Chondrocyte (in vitro differentiated cells): ENCODE data around the gene RGS7. TPM values are rescaled to one million over a fixed set of nuclear protein-coding genes. Genes with fewer than 3 reads are reported as not detected.

ENCODE experiments used
- DNase-seq: peaks from one replicate; pipeline ENCODE4 v3.0.0; 2021; ENCODE audit warnings: mixed read lengths, low spot score
- H3K27ac Mint-ChIP-seq: one replicate; pipeline ENCODE4 v1.8.0; 2021; ENCODE audit warnings: mild to moderate bottlenecking, moderate library complexity, mixed read lengths; ENCODE audit not compliant: unreplicated experiment
- H3K27me3 Mint-ChIP-seq: 2 replicates; pipeline ENCODE4 v1.8.0; 2021; ENCODE audit warnings: low read depth, mixed read lengths
- H3K36me3 Mint-ChIP-seq: 2 replicates; pipeline ENCODE4 v1.8.0; 2021; ENCODE audit warnings: low read depth, mixed read lengths
- H3K4me1 Mint-ChIP-seq: 2 replicates; pipeline ENCODE4 v1.8.0; 2021; ENCODE audit warnings: low read depth, mild to moderate bottlenecking, mixed read lengths
- H3K4me3 Mint-ChIP-seq: one replicate; pipeline ENCODE4 v1.8.0; 2021; ENCODE audit warnings: mild to moderate bottlenecking, moderate library complexity, mixed read lengths; ENCODE audit not compliant: unreplicated experiment
- H3K9me3 Mint-ChIP-seq: 2 replicates; pipeline ENCODE4 v1.8.0; 2021; ENCODE audit warnings: low read depth, mixed read lengths
- CTCF ChIP-seq: fragments of 200-600 bp; sonication (generic); IDR thresholded peaks from 2 replicates; pipeline ENCODE4 v1.5.0; 2021; ENCODE audit warnings: antibody characterized with exemption, mild to moderate bottlenecking, moderate library complexity
- total RNA-seq: library from RNA; stranded (reverse); gene quantifications from 3 replicates; pipeline ENCODE4 v1.2.1, GENCODE V29; 2021

RGS7 gene
- total RNA-seq, 1 donor from 2014 or later: 3.9 TPM

GRCh38 chr1:241332987-241333386 is 24.0 kb downstream of the RGS7 start:
- no peak for DNase-seq
- Mint-ChIP-seq H3K4me1 (peaks cover 33% of the 10 kb centered on the region), H3K27ac (no peak overlapping the region), H3K9me3 (no peaks in the 10 kb centered on the region), H3K4me3 (no peak overlapping the region), H3K27me3 (no peaks in the 10 kb centered on the region), H3K36me3 (no peaks in the 10 kb centered on the region)
- TF ChIP-seq CTCF: no peak

GRCh38 chr1:241332037-241332409 is 25.0 kb downstream of the RGS7 start:
- Mint-ChIP-seq H3K27me3 (no peaks in the 10 kb centered on the region), H3K4me3 (no peak overlapping the region), H3K4me1 (peaks cover 23% of the 10 kb centered on the region), H3K27ac (no peak overlapping the region), H3K36me3 (no peaks in the 10 kb centered on the region), H3K9me3 (no peaks in the 10 kb centered on the region)
- TF ChIP-seq CTCF: no peak
- no peak for DNase-seq

GRCh38 chr1:241331328-241332036 is 25.5 kb downstream of the RGS7 start:
- H3K9me3 Mint-ChIP-seq: no peaks in the 10 kb centered on the region
- no peak overlapping the region for H3K4me3 Mint-ChIP-seq
- DNase-seq: no peak
- H3K4me1 Mint-ChIP-seq: peaks cover 18% of the 10 kb centered on the region
- H3K27ac Mint-ChIP-seq: no peak overlapping the region
- TF ChIP-seq CTCF: no peak
- H3K36me3 Mint-ChIP-seq: no peaks in the 10 kb centered on the region
- no peaks in the 10 kb centered on the region for H3K27me3 Mint-ChIP-seq

- Mint-ChIP-seq H3K27ac (no peak overlapping the region), H3K27me3 (no peaks in the 10 kb centered on the region), H3K4me1 (peaks cover 10% of the 10 kb centered on the region), H3K36me3 (no peaks in the 10 kb centered on the region), H3K4me3 (no peak overlapping the region), H3K9me3 (no peaks in the 10 kb centered on the region)
- DNase-seq: no peak
- TF ChIP-seq CTCF: no peak
These were observed 26.2 kb downstream of the RGS7 start for GRCh38 chr1:241330619-241331327.

GRCh38 chr1:241325456-241325855 is 31.5 kb downstream of the RGS7 start:
- Mint-ChIP-seq H3K4me1 (no peaks in the 10 kb centered on the region), H3K27me3 (no peaks in the 10 kb centered on the region), H3K9me3 (no peaks in the 10 kb centered on the region), H3K27ac (no peak overlapping the region), H3K4me3 (no peak overlapping the region), H3K36me3 (no peaks in the 10 kb centered on the region)
- TF ChIP-seq CTCF: no peak
- no peak for DNase-seq
